GDM1 (cell line): Measurements from ENCODE around the gene LHFPL2.
"Not testable (repeated sequence)": the region's sequence is repeated elsewhere in the genome, so short reads cannot be mapped to it uniquely, and the experiment has no call there.

Experiments
- DNase-seq: peaks from one replicate; lab custom pipeline; 2025; lab: John Stamatoyannopoulos, UW

The LHFPL2 gene, protein sequence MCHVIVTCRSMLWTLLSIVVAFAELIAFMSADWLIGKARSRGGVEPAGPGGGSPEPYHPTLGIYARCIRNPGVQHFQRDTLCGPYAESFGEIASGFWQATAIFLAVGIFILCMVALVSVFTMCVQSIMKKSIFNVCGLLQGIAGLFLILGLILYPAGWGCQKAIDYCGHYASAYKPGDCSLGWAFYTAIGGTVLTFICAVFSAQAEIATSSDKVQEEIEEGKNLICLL

GRCh38 chr5:78648359-78649210 lies at the start of gene LHFPL2:
TSS of gene LHFPL2 (minus strand) at chr5:78648772. CDS start at chr5:78510213, 138,559 bp downstream.
- DNase-seq: no peak

- no peak for DNase-seq
Measured at GRCh38 chr5:78696637-78697036, 48.1 kb upstream of the LHFPL2 start.

DNA sequence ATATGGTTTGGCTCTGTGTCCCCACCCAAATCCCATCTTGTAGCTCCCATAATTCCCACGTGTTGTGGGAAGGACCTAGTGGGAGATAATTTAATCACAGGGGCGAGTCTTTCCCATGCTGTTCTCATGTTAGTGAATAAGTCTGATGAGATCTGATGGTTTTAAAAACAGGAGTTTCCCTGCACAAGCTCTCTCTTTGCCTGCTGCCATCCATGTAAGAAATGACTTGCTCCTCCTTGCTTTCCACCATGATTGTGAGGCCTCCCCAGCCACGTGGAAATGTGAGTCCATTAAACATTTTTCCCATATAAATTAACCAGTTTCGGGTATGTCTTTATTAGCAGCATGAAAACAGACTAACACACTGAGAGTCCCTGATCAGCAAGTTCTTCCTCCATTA lies 47.5 kb upstream of the LHFPL2 start:
- not testable (repeated sequence) for DNase-seq

DNA sequence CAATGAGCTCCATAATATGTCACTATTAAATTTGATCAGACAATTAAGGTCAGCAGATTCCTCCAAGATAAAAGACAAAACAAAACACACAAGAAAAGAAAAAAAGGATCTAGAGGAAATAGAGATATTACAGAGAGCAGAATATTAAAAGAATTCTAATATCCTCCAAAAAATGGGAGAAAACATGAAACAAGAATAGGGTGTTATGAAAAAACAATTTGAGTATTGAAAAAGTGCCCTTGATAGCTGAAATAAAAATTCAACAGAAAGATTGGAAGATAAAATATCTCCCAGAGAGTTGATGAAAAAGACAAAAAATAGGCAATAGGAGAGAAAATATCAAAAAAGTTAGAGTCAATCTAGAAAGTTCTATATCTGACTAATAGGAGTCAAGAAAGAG lies 44.8 kb upstream of the LHFPL2 start:
- DNase-seq: no peak

DNA sequence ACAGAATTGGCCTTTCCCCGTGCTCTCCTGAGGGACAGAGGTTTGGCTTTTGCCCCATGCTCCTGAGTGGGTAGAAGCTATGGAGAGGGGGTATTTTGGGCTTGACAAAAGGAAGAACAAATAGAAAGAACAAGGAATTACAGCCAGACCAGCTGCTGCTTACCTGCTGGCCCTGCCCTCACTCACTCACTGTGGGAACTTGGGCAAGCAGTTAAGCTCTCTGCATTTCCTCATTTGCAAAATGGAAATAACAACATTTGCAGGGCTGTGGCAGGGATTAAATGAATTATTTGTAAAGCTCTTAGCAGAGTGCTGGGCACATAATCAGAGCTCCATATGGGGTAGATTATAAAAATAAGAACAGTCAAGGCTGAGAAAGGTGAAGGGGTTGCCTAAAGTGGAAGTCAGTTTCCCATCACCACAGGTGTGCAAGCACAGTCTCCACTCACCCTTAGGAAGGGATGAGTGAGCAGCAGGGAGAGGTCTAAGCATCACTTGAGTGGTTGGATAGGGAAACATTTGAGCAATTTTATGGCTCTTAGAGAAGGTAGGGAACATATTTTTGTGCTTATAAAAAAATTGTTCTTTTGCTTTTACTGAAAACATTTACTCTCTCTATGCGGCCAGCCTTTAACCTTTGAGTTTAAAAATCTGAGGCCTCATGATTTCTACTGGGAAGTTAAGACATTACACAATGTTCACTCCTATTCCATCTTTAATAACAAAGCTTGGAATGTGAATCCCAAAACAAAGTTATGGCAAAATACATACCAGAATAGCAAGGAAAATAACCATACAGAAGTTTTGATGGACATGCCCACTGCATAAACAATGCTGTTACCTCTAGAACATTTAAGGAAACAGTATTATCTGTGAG lies 42.8 kb upstream of the LHFPL2 start:
- no peak for DNase-seq

DNA sequence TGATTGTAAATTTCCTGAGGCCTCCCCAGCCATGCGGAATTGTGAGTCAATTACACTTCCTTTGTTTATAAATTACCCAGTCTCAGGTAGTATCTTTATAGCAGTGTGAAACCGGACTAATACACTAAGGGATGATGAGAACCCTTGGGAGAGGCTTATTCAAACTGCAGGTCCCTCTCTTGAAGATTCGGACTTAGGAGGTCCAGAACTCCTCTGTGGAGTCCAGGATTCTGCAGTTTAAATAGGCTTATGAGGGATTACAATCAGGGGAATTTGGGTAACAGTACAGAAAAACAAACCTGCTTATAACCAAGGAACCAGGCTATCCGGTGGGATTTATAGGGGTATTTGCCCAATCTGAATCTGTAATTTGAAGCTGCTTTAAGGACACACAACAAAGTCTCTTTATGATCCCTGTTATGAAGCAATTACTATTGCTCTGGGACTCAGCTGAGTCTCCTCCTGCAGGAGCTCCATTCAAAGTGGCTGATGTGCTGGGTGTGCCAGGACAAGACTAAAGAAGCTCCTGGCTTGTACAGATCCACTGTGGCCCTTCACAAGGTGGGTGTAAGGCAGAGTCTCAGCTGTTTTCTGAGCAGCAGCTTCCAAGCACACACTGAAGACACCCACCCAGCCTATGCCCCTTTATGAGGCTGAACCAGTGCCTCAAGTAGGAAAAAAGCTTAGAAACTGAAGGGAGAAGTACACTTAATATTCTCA lies 41.8 kb upstream of the LHFPL2 start:
- DNase-seq: no peak

- no peak for DNase-seq
Measured at GRCh38 chr5:78689540-78690252, 41.1 kb upstream of the LHFPL2 start.

DNA sequence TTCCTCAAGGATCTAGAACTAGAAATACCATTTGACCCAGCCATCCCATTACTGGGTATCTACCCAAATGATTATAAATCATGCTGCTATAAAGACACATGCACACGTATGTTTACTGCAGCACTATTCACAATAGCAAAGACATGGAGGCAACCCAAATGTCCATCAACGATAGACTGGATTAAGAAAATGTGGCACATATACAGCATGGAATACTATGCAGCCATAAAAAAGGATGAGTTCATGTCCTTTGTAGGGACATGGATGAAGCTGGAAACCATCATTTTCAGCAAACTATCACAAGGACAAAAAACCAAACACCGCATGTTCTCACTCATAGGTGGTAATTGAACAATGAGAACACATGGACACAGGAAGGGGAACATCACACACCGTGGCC lies 38.9 kb upstream of the LHFPL2 start:
- not testable (repeated sequence) for DNase-seq

DNA sequence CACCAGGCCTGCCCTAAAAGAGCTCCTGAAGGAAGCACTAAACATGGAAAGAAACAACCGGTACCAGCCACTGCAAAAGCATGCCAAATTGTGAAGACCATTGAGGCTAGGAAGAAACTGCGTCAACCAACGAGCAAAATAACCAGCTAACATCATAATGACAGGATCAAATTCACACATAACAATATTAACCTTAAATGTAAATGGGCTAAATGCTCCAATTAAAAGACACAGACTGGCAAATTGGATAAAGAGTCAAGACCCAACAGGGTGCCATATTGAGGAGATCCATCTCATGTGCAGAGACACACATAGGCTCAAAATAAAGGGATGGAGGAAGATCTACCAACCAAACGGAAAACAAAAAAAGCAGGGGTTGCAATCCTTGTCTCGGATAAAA lies 35.3 kb upstream of the LHFPL2 start:
- not testable (repeated sequence) for DNase-seq

GRCh38 chr5:78679905-78680304 lies 31.3 kb upstream of the LHFPL2 start:
- DNase-seq: no peak

GRCh38 chr5:78677777-78678668 lies 29.5 kb upstream of the LHFPL2 start:
- no peak for DNase-seq

GRCh38 chr5:78675956-78676730 lies 27.6 kb upstream of the LHFPL2 start:
- no peak for DNase-seq

- not testable (repeated sequence) for DNase-seq
Measured at GRCh38 chr5:78673827-78674226, 25.3 kb upstream of the LHFPL2 start.

GRCh38 chr5:78672154-78672553 lies 23.6 kb upstream of the LHFPL2 start:
- DNase-seq: no peak

GRCh38 chr5:78671609-78672008 lies 23.0 kb upstream of the LHFPL2 start:
- DNase-seq: no peak

GRCh38 chr5:78670701-78671269 lies 22.2 kb upstream of the LHFPL2 start:
- DNase-seq: no peak

DNA sequence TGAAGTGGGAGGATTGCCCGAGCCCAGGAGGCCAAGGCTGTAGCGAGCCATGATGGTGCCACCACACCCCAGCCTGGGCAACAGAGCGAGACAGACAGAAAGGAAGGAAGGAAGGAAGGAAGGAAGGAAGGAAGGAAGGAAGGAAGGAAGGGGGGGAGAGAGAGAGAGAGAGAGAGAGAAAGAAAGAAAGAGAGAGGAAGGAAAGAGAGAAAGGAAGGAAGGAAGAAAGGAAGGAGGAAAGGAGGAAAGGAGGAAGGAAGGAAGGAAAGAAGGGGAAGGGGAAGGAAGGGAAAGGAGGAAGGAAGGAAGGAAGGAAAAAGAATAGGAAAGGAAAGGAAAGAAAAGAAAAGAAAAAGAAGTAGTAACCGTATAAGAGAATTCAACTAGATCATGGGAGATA lies 20.8 kb upstream of the LHFPL2 start:
- no peak for DNase-seq

GRCh38 chr5:78667461-78668103 lies 19.0 kb upstream of the LHFPL2 start:
- no peak for DNase-seq
